ENCODE measurements around the gene OCA2.
"Not testable (repeated sequence)": the region's sequence is repeated elsewhere in the genome, so short reads cannot be mapped to it uniquely, and the experiment has no call there.

The OCA2 gene

GRCh38 chr15:27722102-27722501, 377.0 kb downstream of the OCA2 start:
- DNase-seq (ENCODE audit: low spot score), result no peak

- DNase-seq (ENCODE audit: low spot score), result no peak
These were observed 384.4 kb downstream of the OCA2 start for GRCh38 chr15:27714675-27715074.

GRCh38 chr15:27713850-27714249, 385.3 kb downstream of the OCA2 start:
- DNase-seq (ENCODE audit: low spot score), result not testable (repeated sequence)

GRCh38 chr15:27707257-27707656, 391.9 kb downstream of the OCA2 start:
- DNase-seq (ENCODE audit: low spot score), result no peak

GRCh38 chr15:27706300-27706699, 392.8 kb downstream of the OCA2 start:
- no peak for DNase-seq (ENCODE audit: low spot score)

- DNase-seq (ENCODE audit: low spot score), result no peak
These were observed 394.1 kb downstream of the OCA2 start for GRCh38 chr15:27705056-27705455.

Measured in CD4-positive, alpha-beta T cell treated with Interleukin-15 for 4 hours (primary cell).